GM19372 (cell line): ENCODE data around the gene WNK2.
A peak's percentile ranks its signal among the peaks of the same experiment; 100 is the strongest.

Experiments
- ATAC-seq: cut with Tn5 transposase; IDR thresholded peaks from one replicate; pipeline ENCODE4 v1.9.1; 2021; ENCODE audit warnings: mild to moderate bottlenecking, low read depth, moderate library complexity; ENCODE audit not compliant: unreplicated experiment

WNK2 gene

DNA sequence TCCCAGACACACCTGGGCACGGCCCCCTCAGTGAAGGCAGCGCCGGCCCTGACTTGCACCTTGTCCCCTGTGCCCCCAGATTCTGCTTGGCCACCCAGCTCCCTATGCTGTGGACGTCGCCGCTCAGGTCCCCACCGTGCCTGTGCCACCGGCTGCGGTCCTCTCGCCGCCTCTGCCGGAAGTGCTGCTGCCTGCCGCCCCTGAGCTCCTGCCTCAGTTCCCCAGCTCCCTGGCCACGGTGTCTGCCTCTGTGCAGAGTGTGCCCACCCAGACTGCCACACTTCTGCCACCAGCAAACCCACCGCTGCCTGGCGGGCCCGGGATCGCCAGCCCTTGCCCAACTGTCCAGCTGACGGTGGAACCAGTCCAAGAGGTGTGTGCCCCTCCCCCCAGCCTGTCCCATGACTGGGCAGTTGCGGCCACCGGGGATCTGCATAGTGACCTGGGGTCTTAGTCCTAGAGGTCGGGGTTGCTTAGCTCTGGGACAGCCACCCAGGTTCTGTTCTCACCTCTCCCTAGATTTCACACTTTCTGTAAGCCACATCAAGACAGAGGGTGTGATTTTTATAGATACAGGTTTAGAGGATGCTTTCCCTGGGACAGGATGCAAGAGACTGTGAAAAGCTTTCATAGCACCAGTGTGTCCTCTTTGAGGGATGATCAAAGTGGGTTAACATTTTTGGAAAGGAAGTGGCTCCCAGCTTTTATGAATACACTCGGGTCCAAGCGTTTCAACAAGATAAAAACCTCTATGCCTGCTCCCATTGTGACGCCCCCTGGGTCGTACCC, 78.0 kb downstream of the WNK2 start:
- ATAC-seq, result no peak

DNA sequence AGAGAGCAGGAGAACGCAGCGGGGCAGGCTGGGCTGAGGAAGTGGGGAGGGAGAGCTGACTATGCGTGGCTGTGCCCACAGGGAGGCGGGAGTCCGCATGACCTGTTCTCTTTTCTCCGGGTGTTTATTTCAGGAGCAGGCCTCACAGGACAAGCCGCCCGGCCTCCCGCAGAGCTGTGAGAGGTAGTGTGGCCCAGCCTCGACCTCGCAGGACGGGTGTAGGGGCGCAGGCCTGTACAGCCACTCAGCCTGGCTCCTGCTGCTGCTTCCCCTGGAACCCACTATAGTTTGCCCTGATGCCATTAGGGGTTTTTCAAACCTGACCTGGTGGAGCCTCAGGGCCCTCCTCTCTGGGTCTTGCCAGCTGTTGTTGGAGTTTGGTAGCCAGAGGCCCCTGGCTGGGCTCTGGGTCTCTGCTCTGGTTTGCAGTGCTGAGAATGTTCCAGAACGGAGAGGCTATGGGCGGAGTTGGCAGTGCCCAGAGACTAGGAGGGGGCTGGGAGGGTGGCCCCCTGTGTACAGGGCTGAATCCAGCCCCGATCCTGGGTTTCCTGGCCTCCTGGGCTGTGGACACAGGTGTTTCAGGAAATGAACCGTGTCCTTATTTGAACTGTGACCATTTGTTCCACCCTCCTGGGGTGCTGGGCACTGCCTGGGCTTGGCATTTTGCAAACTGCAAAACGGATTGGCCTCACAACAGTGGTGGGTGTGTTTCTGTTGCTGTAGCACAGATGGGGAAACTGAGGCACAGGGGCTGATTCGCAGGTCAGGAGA, 78.8 kb downstream of the WNK2 start:
- no peak for ATAC-seq

DNA sequence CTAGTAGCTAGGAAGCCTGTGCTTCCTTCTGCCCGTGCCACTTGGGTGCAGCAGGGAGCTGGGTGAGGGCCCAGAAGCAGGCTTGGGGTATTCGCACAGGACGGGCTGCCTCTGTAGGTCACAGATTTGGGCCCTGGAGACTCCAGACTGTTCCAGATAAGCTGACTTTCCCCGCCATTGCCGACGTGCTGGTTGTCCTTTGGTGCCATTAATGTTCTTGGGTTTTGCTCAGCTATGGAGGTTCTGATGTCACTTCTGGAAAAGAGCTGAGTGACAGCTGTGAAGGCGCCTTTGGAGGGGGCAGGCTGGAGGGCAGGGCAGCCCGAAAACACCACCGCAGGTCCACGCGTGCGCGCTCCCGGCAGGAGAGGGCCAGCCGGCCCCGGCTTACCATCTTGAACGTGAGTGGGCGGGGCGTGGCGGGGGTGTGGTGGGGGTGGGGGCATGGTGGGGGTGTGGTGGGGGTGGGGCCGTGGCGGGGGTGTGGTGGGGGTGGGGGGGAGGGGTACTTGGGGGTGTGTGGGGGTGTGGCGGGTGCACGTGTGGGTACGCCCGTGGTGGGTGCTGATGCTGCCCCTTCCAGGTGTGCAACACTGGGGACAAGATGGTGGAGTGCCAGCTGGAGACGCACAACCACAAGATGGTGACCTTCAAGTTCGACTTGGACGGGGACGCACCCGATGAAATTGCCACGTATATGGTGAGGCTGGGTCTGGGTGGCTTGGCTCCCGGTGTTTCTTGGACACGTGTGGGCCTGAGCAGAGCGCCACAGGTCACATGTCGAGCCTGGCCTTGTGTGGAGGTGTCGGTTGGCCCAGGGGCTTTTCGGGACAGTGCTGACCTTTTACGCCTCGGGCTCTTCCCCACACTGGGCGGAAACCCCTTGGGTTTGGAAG, 79.6 kb downstream of the WNK2 start:
- no peak for ATAC-seq

DNA sequence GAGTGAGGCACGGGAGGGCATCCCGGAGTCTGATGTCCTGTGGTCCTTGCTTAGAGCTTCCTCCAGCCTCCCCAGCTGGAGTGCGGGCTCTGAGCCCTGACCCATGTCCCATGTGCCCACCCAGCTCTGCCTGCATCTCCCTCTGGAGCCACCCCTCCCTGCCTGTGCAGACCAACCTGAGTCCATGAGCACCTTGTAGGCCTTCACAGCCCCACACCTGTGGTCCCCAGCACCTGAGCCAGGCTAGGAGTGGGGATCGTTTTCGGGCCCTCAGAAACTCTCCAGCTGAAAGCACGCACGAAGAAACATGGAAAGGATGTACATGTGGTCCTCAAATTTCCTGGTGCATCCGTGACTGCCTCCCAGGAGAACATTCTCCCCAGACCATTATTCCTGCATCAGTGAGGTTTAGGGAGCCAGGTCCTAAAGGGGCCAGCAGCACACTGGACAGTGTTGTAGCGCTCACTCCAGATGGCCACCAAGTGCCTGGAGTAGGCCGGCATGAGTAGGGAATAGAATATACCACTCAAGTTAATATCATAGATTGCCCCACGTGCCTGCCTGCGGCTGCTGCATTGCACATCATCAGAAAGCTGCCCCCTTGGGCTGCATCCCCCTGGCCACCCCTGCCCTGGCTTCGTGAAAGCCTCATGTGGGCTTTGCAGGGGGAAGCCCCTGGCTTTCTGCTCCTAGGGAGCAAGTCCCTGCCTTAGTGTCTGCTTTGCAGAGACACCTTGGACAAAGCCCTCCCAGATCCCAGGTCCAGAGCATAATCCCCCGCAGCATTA, 80.6 kb downstream of the WNK2 start:
- ATAC-seq, result no peak

DNA sequence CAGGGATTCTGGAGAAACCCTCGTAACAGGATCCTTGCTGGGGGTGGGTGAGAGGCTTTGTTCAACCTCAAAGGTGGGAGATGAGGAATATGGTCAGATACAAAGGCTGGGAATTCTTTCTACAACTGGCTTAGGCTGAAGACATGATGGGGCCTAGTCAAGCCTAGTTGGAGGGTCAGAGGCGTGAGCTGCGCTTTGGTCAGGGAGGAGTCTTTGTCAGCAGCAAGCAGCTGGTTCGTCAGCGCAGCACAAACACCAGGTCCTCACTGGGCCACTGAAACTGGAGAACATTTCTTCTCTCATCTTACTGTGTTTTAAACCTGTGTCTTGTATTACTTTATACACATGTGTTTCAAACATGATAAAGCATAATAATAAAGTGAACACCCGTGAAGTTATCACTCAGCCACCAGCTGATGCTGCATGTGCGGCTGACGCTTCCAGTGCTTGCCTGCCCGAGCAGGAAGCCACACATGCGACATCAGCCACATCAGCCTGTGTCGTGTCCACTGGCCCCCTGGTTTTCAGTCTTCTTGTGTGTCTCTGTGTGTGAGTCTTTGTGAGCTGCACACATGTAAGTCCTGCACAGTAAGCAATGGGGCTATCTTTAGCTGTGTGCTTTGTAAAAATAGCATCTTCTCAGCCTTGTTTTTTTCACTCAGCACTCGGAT, 81.5 kb downstream of the WNK2 start:
- no peak for ATAC-seq

DNA sequence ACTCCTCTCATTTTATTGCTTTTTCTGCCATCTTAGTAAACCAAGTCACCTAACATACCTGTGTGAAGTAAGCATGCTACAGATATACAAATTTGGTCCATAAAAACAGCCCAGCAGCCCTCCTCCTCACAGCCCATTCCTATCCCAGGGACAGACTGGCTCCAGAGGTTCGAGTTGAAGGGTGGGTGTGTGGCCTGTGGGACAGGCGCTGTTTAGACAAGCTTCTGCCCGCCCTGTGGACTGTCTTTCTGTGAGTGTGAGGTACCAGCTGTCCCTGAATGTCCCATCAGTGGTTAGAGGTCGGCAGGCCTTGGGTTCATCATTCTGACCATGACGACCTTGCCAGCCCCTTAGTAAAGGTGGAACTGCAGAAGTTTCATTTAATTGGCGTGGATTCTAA, 82.0 kb downstream of the WNK2 start:
- no peak for ATAC-seq

DNA sequence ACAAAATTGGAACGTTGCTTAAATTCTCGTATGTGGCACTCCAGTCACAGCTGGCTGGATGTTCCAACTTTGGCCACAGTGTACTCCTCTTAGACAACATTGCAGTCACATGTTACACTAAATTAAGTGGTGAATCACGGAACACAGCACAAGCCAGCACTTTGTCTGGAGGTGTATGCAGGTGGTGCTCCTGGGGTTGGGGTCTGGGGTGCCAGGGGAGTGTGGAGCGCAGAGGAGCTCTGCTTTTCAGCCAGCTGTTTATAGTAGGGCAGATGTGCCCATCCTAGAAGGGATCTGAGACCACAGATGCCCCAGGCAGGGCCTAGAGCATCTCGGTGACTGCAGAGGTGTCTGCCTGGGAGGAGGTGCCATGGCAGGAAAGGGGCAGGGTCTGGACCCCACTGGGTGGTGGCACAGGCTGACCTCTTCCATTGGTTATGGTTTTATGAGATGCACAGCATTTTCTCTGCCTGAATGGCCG, 82.6 kb downstream of the WNK2 start:
- ATAC-seq, result no peak

DNA sequence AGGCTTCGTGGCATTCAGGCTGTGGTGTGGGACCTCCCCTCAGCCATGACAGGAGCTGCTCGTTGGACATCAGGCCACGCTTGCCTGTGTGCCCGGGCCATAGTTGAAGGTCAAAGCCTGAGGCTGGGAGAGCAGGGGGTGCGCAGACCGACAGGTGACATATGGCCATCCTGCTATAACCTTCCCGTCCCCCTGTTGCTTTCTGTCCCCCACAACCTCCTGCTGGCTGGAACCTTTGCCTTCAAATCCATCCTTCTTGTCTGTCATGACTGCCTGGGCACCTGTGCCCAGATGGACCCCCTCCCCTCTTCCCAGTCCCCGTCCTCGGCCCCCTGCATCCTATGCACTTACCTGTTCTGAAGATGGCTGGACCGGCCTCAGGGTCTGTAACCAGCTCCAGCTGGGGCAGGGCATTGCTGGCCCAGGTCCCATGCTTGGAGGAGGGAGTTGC, 83.2 kb downstream of the WNK2 start:
- ATAC-seq, result no peak

DNA sequence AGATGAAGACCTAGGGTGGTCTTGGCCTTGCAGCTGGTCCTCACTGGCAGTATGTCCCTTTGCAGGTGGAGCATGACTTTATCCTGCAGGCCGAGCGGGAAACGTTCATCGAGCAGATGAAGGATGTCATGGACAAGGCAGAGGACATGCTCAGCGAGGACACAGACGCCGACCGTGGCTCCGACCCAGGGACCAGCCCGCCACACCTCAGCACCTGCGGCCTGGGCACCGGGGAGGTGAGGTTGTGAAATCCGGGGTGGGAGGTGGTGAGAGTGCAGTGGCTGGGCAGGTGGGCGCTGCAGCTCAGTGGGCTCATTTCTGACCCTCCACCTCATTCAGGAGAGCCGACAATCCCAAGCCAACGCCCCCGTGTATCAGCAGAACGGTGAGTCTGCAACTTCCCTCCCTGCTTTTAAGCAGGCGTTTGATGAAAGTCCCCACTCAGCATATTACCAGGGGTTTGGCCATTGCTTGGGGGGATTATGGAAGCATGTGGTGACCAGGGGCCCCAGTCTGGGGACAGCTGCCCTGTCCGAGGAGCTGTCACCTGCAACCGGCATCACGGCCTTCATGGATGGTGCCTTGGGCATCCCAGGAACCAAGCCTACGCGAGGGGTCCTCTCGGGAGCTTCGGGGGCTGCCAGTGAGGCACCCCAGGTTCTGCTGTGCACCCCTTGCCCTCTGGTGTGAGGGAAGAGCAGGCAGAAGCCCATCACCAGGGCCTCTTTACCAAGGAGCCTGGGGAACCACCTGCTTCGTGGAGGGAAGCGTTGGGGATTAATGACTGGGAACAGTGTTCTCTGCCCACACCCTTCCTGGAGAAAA, 84.0 kb downstream of the WNK2 start:
- ATAC-seq, result no peak

DNA sequence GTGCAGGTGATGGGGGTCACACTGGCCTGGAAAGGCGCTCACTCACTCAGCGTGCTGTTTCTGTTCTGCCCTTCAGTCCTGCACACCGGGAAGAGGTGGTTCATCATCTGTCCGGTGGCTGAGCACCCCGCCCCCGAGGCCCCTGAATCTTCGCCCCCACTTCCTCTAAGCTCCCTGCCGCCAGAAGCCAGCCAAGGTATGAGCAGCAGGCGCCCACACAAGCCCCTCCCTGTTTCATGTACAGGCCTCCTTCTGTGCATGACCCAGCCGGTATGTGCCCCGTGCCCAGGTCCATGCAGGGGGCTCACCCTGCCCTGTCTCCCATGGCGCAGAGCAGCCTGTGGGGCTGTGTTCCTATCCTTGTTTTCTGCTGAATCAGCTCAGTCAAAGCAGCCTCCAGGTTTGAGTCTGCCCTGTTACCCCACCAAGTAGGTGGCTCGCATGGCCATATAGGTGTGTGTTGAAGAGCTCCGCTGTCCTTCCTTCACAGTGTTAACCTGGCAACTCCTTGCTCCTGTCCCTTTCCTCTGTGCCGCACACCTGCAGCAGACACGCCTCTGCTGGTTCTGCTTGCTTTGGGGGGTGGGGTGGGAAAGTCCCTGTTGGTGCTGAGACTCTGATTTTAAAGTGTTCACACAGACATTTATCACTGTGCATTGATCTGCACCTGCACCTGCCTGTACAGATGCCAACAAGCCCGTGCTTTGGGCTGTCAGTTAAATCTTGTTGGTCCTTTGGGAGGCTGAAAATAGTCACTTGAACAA, 84.8 kb downstream of the WNK2 start:
- ATAC-seq, result peak; percentile 59

DNA sequence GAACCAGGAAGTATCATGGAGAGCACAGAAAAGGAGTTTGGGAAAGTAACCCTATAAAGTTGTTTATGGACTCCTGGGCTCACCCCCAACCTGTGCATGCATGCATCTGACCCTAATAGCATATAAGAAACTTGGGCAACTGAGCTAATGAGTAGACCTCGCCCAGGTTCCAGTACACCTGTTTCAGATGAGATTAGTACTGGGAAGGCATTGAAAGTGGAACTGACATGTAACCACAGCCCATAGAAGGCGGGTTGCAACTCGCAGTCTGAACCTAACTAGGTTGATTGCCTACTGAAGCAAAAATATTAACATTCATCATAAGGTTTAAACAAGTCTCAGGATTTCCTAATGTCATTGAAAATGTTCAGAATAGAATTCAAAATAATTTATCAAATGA, 87.0 kb downstream of the WNK2 start:
- no peak for ATAC-seq

DNA sequence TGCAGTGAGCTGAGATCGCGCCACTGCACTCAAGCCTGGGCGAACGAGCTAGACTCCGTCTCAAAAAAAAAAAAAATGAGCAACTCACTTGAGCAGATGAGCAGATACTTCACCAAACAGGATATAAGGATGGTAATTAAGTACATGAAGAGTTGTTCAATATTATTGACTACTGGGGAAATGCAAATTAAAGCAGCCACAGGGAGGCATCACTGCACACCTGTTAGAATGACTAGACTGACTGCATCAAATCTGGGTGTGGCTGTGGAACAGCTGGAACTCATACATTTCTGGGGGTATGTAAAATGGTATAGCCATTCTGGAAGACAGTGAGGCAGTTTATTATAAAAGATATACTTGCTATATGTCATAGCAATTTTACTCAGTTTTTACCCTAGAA, 93.0 kb downstream of the WNK2 start:
- ATAC-seq, result no peak

DNA sequence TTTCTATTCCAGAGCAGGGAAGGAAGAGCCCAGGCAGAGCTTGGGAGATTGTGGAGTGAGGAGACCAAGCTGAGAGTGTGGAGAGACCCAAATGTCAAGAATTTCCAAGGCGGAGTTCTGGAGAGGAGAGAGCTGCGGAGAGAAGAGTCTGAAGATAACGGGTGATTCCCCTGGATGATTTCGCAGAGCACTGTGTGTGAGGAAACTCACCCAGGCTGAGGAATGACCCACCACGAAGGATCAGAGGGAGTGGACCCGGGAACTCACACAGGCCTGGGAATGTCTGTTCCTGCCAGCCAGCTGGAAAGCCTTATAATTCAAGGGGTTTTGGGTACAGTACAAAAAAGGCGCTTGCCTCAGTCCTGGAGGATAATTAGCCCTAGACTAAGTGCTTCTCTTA, 94.2 kb downstream of the WNK2 start:
- ATAC-seq, result no peak

DNA sequence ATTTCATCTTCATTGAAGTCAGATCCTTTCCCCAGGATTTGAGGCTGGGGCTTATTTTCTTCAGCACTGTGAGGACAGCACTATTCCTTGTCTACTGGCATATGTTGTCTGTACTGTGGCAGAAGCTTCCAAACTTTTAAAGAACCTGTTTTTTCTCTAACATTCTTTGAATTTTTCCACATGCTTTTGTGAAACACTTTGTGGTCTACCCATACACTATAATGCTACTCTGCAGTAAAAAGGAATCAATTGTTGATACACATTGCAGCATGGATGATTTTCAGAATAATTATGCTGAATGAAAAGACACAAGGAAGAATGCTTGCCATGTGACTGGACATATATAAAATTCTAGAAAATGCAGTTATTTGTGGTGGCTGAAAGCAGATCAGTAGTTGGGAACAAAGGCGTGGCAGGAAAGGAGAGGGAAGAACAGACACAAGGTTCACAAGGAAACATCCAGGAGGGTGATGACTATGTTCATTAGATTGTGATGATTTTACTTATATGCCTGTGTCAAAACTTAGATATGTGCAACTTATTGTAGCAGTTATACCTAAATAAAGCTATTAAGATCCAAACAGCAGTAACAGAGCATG, 96.8 kb downstream of the WNK2 start:
- no peak for ATAC-seq

DNA sequence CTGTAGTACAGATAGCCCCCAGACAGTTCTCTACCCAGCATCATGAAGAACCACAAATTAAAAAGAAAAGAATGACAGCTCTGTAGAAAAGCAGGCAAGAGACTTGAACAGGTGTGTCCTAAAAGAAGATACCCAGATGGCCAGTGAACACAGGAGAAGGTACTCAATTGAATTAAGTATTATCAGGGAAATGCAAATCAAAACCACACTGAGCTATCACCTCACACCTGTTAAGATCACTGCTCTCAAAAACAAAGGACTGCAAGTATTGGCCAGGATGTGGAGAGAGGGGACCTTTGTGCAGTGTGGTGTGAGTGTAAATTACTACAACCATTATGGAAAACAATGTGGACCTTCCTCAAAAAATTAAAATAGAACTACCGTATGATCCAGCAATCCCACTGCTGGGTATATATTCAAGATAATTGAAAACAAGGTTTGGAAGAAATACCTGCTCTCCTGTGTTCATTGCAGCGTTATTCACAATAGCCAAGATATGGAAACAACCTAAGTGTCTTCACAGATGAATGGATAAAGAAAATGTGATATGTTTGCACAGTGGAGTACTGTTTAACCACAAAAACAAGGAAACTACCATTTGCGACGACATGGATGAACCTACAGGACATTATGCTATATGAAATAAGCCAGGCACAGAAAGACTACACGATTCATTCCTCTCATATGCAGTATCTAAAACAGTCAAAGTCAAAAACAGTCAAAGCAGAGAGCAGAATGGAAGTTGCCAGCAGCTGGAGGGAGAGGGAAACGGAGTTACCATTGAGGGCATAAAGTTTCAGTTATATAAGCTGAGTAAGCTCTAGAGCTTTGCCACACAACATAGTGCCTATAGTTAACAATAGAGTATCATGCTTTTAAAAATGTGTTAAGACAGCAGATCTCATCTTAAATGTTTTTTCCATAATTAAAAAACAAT, 102.6 kb downstream of the WNK2 start:
- ATAC-seq, result no peak

DNA sequence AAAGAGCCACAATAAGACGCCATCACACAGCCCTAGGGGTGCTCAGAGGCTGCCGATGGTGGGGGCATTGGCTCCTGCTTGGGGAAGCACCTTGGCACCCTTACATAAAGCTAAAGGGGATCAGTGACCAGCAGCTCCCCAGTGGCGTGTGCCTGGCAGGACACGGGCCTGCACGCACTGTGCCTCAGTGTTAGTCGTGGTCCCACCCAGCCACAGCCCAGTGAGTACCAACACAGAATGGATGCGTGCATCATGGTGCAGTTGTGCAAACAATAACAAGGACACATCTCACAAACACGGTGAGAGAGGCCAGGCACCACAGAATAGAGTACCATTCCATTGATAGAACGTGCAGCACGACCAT, 103.2 kb downstream of the WNK2 start:
- no peak for ATAC-seq

DNA sequence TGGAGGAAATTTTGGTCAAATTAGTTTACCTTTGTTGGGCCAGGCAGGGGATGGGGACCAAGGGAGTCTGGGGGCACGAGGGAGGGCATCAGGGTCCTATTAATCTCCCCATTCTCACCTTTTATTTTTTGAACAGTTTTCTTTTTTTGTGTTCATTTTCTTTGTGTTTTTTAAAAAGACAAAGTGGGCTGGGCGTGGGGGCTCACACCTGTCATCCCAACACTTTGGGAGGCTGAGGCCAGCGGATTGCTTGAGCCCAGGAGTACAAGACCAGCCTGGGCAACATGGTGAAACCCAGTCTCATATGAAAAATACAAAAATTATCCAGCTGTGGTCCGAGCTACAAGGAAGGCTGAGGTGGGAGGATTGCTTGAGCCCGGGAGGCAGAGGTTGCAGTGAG, 103.7 kb downstream of the WNK2 start:
- no peak for ATAC-seq
